GM19328 (cell line): ENCODE data around the gene STAT2.
"Not testable (repeated sequence)": the region's sequence is repeated elsewhere in the genome, so short reads cannot be mapped to it uniquely, and the experiment has no call there.

Experiments
- ATAC-seq: cut with Tn5 transposase; IDR thresholded peaks from one replicate; pipeline ENCODE4 v1.9.1; 2021; ENCODE audit warnings: mild to moderate bottlenecking, moderate library complexity; ENCODE audit not compliant: unreplicated experiment

STAT2 gene

DNA sequence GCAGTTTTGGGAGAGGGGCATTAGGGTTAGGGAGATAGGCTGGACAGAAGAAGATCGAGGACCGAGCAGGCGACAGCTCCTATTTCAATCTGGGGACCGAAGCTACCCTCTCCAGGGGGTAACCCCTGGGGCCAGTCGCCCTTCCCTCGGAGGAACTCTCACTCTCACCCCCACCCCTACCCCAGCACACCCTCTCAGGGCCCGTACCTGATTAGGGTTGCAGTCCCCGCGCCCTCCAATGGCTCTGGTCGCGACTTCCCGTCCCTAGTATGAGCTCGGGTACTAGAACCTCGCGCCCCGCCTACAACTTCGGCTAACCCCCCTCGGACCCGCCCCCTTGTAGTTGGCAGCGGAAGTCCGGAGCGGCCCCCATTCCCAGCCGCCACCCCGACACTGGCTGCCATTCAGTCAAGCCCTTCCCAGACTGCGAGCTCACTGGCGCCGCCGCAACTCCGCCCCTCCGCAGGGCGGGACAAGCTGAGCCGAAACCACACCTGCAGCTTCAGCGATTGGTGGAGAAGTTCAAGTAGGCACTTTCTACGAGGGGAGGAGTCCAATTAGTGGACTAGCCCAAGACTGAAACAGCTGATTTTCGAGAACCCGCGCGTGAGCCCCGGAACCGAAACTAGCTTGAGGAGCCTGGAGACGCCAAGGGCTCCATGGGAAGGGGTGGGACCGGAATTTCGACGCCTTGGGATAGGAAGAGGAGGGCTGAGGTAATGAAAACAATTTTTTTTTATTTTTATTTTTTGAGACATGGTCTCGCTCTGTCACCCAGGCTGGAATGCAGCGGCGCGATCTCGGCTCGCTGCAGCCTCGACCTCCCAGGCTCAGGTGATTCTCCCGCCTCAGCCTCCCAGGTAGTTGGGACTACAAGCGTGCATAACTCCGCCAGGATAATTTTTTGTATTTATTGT lies at the start of gene STAT2:
Gene STAT2, minus strand, starts transcription at position 257 of the 917 bp plus-strand sequence. CDS start 3,536 bp downstream, outside the sequence.
- peak; percentile 98 for ATAC-seq

DNA sequence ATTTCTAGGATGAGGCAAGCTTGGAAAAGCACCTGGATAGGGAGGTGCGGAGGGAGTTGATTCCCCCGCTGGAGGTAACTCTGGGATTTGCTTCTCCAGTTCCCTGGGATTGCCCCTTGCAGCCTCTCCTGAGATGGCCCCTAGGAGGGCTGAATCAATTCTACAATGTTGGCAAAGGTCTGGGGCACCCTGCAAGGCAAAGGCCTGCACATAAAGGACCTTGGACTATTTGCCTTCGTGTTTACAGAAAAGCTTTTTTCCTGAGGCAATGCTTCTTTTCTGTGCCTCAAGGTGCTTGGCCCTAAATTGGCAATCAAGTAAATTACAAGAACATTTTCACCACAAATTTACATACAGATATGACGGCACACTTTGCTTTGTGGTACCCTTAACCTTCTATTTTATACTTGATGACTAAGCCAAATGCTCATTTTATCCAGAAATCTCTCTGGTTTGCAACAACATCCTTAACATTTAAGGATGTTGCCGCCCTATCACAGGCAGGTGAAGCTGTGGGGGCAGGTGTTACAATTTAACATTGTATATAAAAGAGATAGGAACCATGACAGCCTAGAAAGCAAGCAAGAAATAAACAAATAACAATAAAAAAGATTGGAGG lies 49.0 kb upstream of the STAT2 start:
- no peak for ATAC-seq

DNA sequence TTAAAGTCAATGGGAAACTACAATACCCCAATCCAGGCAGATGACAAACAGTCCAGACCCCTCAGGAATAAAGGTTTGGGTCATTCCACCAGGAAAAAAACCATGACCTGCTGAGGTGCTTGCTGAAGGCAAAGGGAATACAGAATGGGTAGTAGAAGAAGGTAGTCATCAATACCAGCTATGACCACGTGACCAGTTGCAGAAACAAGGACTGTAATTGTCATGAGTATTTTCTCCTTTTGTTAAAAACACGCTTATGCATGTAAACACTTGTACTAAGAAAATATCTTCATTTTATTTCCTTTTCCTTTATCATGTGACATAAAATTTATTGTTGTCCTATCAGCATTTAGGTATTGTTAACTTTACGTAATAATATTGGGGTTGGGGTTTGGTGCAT lies 44.3 kb upstream of the STAT2 start:
- not testable (repeated sequence) for ATAC-seq

DNA sequence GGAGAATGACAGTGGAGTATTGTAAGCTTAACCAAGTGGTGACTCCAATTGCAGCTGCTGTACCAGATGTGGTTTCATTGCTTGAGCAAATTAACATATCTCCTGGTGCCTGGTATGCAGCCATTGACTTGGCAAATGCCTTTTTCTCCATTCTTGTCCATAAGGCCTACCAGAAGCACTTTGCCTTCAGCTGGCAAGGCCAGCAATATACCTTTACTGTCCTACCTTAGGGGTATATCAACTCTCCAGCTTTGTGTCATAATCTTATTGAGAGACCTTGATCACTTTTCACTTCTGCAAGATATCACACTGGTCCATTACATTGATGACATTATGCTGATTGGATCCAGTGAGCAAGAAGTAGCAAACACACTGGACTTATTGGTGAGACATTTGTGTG lies 41.7 kb upstream of the STAT2 start:
- ATAC-seq = not testable (repeated sequence)

DNA sequence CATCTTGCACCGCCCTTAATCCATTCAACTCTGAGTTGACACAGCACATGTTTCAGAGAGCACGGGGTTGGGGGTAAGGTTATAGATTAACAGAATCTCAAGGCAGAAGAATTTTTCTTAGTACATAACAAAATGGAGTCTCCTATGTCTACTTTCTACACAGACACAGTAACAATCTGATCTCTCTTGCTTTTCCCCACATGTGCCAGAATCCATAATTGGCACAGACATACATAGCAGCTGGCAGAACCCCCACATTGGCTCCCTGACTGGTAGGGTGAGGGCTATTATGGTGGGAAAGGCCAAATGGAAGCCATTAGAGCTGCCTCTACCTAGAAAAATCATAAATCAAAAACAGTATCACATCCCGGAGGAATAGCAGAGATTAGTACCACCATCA lies 41.2 kb upstream of the STAT2 start:
- not testable (repeated sequence) for ATAC-seq

DNA sequence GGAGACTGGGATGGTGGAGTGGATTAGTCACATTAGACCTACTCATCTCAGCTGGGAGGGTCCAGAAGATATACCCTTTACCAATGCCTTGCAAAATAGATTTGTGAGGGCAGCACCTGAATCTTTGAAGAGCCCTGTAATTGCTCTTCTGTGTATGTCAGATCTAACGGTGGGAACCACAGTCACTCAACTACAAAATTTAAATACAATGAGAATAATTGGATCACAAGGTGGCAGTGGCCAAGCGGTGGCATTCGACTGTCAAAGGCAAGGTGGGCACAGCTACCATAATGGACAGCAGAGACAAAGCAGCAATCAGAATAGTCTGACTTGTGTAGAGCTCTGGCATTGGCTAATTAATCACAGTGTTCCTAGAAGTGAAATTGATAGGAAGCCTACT lies 39.6 kb upstream of the STAT2 start:
- not testable (repeated sequence) for ATAC-seq

DNA sequence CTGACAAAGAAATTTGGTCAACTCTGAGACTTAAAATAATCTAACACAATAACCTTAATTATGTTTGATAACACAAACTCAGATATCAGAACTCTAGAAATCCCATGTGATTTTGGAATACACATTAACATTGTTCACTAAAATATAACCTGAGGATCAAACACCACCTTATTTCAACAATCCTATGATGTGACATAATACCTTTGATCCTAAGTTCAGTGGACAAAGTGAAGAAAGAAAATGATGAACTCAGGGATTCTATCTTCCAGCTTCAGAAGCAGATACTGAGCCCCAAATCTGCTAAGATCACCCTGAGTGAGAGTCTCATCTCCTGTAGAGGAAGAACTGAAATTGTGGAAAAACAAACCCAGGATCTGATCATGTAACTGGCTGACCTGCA lies 38.4 kb upstream of the STAT2 start:
- ATAC-seq = no peak

DNA sequence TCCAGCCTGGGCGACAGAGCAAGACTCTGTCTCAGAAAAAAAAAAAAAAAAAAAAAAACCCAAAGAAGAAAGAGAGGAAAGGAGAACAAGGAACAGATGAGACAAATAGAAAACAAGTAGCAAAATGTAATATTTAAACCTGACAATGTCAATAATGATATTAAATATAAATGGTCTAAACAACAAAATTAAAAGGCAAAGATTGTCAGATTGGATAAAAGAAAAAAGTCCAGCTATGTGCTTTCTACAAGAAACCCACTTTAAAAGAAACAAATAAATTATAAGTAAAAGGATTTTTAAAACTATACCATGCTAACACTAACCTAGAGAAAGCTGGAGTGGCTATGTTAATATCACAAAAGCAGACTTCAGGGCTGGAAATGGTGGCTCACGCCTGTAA lies 32.4 kb upstream of the STAT2 start:
- no peak for ATAC-seq

DNA sequence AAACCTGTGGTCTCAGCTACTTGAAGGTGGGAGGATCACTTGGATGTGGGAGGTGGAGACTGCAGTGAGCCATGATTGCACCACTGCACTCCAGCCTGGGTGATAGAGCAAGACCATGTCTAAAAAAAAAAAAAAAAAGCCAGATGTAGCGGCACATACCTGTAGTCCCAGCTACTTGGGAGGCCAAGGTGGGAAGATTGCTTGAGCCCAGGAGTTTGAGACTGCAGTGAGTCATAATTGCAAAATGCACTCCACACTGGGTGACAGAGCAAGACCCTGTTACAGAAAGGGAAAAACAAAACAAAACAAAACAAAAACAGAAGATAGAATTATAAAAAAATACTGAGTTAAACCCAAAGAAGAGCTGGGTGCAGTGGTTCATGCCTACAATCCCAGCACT lies 31.8 kb upstream of the STAT2 start:
- no peak for ATAC-seq

DNA sequence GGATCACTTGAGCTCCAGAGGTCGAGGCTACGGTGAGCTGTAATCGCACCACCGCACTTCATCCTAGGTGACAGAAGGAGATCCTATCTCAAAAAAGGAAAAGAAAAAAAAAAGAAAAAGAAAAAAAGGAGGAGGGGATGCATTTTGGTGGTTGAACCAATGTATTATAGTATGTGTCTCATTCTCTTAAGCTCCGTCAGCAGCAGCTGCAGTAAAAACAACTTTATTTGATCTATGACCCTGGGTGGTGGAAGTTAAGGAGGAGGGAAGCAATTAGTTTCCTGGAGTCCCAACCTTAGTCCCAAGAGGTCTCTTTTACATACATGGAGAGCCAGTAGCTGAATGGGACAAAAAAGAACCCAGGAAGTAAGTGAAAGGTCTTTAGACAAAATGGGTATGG lies 29.5 kb upstream of the STAT2 start:
- no peak for ATAC-seq

DNA sequence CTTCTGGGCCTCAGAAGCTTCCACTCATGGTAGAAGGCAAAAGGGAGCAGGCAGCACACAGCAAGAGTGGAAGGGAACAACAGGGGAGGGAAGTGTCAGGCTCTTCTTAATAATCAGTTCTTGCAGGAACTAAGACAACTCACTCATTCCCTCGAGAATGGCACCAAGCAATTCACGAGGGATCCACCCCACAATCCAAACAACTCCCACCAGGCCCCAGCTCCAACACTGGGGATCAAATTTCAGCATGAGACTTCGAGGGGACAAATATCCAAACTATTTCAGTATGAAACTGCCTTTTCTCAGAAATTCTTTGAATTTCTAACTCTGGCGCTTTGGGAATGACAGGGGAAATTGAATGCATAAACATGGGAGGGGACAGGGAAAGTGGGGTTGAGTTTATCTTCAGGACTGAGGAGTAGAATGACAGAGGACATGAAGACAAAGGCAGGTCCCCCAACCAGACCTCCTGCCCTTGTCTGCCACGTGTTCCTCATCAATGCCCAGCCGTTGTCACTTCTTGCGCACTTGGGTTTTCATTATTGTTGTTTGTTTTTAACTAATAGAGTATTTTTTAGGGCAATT lies 27.3 kb upstream of the STAT2 start:
- no peak for ATAC-seq

DNA sequence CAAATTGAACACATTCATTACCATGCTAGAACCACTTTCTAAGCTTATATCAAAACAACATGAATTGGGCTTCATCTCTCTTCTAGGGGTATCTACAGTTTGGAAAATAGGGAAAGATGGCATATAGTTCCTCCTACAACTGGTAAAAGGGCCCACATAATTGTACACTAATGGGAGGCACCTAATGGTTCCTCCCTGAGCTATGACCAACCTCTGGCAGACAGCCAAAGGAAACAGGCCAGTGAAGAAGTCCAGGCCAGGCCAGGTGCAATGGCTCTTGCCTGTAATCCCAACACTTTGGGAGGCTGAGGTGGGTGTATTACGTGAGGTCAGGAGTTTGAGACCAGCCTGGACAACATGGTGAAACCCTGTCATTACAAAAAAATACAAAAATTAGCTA lies 26.0 kb upstream of the STAT2 start:
- no peak for ATAC-seq

DNA sequence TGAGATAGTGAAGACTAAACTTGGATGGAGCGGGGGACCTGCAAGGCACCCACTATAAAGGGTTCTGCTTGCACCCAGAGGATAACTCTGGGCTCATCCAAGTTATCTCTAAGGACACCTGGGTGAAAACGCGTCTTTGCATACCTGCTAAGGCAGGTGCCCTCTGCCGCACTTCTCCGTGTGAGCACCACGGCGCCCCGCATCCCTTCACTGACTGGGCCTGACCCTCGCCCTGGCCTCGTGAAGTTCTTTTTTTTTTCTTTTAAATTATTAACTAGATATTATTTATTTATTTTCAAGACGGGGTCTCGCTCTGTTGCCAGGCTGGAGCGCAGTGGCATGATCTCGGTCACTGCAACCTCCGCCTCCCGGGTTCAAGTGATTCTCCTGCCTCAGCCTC lies 22.7 kb upstream of the STAT2 start:
- ATAC-seq = no peak

DNA sequence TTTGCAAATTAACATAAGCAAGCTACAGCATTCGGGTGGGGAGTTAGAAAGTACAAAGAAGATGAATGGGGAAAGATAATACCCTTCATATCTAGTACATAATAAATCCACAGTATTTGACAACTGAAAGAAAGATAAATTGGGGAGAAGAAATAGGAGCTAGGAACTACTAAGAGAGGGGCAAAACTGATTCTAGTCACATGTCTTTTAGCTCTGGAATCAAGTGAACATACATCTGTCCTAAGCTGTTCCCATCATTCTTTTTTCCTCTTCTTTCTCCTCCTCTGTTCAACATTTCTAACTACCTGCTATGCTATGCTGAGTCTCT lies 18.0 kb upstream of the STAT2 start:
- no peak for ATAC-seq

DNA sequence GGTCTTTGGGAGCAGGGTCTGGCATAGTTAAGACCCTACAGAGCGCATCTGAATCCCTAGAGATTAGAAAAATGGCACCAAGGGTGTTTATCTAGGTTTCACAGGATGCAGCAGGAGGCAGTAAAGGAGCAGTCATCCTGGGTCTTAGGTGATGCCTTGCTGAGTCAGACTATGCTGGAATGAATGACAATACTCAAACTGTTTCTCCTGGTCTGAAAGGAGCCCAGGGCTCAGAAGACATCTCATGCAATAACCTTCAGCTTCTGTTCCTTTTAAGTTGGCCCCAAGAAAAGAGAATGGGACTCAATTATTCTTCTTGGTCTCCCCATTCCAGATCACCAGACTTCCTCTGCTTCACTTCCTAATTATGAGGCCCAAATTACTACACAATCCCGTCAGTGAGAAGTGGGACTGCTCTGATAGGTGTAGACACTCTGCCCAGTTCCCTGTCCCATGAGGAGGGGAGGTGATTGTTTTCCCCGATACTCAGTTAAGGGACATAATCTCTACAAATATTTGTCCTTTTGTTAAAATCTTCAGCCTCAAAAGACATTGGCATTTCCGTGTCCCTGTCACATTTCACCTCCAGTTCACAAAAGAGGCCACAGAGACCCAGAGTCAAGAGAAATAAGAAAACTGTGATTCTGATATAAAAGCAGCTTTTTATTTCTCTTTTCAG lies 17.5 kb upstream of the STAT2 start:
- no peak for ATAC-seq

DNA sequence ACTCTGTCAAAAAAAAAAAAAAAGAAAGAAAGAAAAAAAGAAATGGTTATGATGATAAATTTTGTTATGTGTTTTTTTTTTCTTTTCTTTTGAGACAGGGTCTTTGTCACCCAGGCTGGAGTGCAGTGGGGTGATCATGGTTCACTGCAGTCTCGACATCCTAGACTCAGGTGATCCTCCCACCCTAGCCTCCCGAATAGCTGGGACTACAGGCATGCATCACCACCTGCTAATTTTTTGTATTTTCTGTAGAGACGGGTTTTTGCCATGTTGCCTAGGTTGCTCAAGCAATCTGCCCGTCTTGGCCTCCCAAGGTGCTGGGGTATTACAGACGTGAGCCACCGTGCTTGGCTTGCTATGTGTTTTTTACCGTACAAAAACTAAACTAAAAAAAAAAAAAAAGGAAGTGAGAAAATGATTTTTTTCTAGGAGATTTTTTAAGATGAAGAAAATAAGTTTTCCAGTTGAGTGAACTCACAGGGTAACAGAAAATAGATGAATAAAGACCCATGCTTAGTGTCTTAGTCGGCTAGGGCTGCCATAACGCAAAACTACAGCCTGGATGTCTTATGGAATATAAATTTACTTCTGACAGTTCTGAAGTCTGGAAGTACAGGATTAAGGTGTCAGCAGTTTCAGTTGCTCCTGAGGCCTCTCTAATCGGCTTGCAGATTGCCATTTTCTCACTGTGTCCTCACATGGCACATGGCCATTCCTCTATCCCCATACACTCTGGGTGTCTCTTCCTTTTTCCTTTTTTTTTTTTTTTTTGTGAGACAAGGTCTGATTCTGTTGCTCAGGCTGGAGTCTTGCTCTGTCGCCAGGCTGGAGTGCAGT lies 15.9 kb upstream of the STAT2 start:
- peak; percentile 66 for ATAC-seq

DNA sequence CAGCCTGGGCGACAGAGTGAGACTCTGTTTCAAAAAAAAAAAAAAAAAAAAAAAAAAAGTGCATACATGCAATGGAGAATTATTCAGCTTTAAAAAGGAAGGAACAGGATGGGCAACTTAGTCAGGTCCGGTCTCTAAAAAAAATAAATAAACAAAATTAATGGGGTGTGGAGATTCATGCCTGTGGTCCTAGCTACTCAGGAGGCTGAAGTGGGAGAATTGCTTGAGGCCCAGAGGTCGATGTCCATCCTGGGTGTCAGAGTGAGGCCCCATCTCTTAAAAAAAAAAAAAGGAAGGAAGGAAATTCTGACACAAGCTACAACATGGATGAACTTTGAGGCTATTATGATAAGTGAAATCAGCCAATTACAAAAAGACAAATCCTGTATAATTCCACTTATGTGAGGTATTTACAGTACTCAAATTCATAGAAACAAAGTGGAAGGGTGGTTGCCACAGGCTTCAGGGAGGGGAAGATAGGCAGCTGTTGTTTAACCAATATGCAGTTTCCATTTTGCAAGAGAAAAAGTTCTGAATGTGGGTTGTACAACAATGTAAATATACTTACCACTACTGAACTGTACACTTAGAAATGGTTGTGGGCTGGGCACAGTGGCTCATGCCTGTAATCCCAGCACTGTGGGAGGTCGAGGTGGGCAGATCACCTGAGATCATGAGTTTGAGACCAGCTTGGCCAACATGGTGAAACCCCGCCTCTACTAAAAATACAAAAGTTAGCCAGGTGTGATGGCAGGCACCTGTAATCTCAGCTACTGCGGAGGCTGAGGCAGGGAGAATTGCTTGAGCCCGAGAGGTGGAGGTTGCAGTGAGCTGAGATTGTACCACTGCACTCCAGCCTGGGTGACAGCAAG lies 15.1 kb upstream of the STAT2 start:
- no peak for ATAC-seq

DNA sequence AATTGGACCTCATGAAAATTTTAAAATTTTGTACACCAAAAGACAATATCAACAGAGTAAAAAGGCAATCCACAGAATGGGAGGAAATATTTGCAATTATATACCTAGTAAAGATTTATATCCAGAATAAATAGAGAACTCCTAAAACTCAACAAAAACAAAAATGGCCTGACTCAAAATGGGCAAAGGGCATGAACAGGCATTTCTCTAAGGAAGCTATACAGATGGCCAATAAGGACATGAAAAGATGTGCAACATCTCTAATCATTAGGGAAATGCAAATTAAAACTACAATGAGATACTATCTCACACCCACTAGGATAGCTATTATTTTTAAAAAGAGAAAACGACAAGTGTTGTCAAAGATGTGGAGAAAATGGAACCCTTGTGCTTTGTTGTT lies 13.6 kb upstream of the STAT2 start:
- no peak for ATAC-seq

DNA sequence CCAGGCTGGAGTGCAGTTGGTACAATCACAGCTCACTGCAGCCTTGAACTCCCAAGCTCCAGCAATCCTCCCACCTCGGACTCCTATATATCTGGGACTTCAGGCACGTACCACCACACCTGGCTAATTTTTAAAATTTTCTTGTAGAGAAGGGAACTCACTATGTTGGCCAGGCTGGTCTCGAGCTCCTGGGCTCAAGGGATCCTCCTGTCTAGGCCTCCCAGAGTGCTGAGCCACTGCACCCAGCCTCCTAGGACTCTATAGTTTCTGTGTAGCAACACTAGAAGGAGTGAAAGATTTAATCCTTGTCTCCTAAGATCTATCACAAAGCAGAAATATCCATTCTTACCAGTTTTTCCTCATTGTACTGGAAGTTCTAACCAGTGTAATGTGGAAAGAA lies 7.0 kb upstream of the STAT2 start:
- no peak for ATAC-seq
